HG03521 (cell line): ENCODE data around the gene FAM184B.
"Not testable (repeated sequence)": the region's sequence is repeated elsewhere in the genome, so short reads cannot be mapped to it uniquely, and the experiment has no call there.

Experiments
- ATAC-seq: cut with Tn5 transposase; IDR thresholded peaks from one replicate; pipeline ENCODE4 v1.9.1; 2021; ENCODE audit warnings: mild to moderate bottlenecking, moderate library complexity; ENCODE audit not compliant: unreplicated experiment

Gene FAM184B

DNA sequence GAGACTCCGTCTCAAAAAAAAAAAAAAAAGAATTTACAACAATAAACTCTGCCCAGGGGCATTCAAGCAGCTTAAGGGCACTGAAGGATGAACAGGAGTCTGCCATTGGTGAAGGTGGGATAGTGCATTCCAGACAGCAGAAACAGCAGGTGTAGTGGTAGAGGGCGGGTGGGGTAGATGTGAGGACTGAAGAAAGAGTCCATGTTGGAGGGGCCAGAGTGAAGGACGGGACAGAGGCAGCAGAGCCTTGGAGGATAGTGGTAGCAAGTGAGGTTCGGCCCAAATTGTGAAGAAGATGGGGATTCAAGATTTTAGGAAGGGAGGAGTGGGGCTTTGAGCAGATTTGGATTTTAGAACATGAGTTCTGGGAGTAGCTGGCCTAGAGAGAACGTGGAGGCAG is 91.3 kb downstream of the FAM184B start:
- no peak for ATAC-seq

DNA sequence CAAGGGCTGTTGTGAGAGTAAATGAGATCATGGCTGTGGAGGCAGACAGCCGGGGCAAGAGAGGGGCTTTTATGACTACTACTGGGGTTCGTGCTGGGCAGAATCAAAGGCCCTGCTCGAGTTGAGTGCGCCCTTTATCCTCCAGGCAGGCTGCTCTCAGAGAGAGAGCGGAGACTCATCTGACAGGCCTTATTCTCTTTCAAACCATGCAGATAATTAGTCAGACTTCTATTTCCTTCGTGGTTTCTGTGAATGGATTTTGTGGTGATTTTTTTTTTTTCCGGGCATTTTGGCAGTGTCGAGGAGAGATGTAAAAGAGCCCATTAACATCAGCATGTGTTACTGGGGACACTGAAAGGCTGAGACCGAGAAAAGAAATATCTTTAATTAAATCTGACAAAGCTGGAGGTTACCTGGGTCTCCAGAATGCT is 93.4 kb downstream of the FAM184B start:
- no peak for ATAC-seq

DNA sequence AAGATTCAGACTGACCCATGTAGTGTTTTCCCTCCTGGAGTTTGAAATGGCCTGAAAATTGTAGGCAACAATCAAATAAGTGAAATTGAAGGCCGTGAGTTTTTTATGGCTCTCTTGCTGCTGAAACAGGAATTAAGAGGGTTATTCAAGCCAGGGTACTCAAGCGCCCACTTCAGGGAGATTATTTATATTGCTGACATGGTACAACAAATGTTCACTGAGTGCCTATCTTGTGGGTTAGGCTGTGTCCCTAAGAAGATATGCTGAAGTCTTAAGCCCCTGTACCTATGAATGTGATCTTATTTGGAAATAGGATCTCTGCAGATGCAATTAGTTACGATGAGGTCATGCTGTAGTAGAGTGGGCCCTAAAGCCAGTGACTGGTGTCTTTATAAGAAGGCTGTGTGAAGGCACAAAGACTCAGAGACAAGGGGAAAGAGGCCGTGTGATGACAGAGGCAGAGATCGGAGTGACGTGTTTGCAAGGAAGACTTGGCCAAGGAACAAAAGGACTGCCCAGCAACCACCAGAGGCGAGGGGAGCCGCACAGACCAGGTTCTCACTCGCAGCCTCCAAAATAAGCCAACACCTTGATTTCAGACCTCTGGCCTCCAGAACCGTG is 94.1 kb downstream of the FAM184B start:
- ATAC-seq = no peak

DNA sequence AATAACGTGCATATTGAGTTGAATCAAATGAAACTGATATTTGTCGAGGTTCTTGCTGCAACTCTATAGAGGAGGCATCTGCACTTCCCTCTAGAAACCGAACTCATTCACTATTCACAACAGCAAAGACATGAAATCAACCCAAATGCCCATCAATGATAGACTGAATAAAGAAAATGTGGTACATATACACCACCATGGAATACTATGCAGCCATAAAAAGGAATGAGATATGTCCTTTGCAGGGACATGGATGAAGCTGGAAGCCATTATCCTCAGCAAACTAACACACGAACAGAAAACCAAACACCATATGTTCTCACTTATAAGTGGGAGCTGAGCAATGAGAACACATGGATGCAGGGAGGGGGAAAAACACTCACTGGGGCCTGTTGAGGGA is 96.8 kb downstream of the FAM184B start:
- not testable (repeated sequence) for ATAC-seq

DNA sequence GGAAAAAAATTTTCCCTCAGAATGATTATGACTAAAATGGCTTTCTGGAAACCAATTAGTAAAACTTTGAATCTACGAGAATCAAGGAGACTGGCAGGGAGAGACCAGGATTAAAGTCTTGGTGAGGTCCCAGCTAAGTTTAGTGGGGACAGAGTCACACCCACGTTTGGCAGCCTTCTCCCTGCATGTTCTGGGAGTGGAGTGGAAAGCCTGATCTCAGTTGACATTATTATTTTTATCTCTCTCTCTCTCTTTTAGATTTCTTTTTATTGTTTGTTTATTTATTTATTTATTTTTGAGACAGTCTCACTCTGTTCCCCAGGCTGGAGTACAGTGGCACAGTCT is 99.2 kb downstream of the FAM184B start:
- no peak for ATAC-seq

DNA sequence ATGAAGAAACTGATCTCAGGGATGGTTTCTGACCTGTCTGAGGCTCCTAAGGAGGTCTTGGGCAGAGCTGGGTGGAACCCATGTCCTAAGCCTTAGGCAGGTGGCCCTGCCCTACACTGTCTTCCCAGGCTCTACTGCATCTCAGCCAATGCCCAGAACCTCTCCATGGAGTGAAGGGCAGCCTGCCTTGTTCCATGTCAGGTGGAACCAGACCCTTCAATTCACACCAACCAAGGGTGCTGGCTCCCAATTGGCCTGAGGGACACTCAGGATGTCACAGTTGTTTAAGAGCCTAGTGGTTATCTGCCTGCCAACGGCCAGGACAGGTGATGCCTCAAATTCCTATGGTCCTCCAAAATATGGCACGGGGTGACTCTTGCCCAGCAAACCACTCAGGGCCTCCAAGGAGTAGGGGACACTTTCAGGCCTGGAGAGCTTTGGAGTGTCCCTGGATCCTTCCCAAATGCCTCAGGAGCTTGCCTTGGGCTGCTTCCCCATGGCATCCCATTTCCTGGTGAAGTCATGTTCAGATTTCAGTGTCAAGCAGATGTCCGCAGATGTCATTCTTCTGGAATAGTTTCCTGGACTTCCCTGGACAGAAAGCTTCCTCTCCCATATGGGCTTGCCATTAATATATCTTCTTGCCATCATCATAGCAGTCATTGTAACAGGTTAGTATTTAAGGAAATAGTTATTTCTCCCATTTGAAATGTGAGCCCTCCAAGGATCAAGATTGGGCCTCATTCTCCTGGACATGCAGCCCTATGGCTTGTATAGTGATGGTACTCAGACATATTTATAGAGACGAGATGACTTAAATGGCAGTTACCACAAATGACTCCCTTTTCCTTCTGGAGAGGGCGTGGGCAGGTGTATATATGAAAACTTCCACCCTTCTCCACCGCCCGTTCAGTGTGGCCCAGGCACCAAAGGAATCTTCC is 99.9 kb downstream of the FAM184B start:
- ATAC-seq = no peak

DNA sequence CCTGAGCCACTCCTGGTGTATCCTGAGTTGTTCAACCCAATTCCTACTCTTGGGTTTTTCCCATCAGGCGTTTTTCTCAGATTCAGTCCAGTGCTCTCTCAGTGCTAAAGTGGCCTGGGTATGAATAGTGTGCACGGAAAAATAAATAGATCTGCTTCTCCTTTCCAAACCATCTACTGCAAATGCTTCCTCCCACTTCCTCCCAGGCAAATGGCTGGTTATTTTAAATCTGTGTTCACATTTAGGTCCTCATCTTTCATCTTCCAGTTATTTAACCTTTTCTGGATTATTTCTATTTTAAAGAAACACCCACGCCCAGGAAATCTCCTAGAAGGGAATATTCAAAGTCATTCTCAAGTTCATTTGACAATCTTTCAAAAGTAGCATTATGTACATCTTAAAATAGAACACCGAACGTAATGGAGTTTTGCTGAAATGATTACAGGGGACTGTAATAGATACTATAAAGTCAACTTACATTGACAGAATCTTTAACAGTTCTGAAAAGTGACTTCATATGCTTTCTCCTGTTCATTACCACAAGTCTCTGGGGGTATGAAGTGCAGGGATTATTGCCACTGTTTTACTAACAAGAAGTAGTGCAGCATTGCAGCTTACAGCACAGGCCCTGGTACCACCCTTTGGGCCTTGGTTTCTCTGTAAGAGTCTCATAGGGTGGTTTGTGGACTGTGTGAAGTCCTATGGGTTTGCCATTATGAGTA is 100.7 kb downstream of the FAM184B start:
- no peak for ATAC-seq

DNA sequence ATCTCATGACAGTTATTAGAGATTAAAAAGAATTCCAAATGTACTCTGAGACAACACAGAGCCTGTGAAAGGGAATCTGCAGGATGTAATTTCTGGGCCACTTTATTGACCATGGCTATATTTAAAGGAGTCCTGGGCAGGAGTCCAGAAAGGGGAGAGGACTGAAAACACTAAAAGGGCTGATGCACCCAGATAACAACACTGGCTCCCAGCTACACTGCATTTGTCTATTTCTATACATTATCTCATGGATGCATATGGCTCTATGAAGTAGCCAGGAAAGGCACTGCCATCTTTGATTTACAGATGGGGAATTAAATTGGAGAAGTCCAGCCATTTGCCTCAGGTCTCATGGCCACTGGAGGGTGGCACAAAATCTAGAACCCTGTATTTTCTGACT is 111.0 kb downstream of the FAM184B start:
- ATAC-seq = no peak

DNA sequence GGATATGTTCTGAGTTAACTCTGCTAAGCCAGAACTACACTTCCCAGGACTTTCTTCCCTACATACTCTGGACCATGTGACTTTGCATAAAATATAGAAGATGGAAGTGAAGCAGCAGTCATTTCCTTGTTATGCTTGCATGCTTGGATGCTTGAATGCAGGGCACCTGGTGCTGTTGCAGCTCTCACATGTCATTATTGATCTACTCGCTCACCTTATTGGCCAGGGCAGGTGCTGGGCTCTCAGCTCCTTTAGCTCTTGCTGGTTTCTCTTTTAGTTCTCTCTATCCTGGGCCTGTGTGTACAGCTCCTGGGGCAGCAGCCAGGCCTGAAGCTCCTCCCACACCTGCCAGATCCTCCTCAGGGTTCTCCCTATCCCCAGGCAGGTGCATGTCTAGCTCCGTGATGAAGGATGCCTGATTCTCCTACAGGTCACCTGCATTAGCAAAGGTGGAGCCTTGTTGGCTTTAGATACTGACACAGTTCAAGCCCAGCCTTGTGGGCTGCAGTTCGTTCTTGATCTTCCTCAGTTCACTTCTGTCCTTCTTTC is 113.7 kb downstream of the FAM184B start:
- no peak for ATAC-seq

DNA sequence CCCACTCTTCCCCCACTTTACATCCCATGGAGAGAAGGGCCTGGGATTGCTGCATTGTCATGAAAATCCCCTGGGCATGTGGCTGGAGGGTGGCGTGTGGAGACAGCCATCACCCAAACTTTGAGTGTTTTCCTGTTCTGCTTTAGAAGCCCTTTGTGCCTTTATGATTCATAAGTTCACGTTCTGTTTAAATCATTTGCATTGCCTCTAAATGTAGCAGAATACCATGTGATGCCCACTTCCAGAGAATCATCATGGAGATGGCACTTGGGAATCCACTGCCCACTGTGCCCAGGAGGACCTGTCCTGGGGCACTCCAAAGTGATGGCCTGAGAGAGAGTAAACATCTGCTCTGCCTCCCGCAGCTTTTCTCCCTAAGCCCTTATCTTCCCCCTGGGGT is 114.2 kb downstream of the FAM184B start:
- ATAC-seq = no peak

DNA sequence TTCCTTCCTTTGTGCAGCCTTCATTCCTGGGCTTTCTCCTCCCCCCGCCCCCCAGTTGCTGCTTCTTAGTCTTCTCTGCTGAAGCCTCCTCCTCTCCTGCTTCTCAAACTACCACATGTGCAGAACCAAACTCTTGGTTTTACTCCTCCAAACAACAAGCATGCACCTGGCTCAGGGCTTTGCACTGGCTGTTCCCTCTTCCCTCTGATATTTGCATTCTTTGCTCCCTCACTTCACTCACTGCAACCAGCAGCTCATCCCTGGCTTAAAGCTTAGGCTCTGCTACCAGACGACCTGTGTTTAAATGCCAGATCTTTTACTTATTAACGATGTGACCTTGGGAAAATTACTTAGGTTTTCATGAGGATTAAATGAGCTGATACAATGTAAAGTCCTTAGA is 115.6 kb downstream of the FAM184B start:
- no peak for ATAC-seq

DNA sequence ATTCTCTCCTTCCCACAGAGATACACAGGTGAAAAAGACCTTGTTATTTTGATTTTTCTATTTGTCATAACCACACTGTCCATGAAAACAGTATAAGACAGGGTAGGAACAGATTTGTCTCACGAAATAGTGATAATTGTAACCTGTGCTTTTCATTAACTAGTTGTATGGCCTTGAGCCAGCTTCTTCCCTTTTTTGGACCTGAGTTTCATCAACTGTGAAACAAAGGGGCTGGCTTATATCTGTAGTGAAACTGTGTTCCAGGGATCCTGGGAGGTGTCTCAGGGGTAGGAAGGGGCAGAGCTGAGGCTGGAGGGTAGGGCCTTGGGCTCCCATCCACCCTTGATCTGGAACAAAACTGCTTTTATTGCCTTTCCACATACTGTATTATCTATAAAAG is 116.1 kb downstream of the FAM184B start:
- no peak for ATAC-seq

DNA sequence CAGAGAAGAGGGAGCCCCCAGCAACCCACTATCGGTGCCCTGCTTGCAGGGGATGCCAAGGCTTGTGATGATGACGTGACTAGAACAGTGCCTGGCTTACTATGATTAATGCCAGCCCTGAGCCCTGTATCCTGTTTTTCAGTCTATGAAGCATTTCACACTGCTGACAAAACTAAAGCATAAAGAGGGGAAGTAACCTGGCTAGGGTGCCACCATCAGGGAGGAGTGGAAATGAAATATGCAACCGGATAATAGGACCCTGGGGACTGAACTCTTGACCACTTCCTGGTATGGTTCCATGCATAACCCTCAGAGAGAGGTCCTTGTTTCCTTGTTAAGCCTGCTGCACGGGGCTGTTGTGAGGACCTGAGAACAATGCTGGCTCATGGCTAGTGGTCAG is 116.7 kb downstream of the FAM184B start:
- ATAC-seq = peak; percentile 83

DNA sequence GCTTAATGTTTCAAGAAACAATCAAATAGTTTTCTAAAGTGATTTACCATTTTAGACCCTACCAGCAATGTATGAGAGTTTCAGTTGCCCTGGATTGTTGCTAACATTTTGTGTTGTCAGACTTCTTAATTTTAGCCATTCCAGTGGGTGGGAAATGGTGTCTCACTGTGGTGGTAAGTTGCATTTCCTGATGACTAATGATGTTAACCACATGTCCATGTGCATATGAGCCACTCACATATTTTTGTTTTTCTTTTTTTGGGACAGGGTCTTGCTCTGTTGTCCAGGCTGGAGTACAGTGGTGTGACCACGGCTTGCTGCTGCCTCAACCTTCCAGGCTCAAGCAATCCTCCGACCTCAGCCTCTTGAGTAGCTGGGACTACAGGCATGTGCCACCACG is 118.7 kb downstream of the FAM184B start:
- no peak for ATAC-seq

DNA sequence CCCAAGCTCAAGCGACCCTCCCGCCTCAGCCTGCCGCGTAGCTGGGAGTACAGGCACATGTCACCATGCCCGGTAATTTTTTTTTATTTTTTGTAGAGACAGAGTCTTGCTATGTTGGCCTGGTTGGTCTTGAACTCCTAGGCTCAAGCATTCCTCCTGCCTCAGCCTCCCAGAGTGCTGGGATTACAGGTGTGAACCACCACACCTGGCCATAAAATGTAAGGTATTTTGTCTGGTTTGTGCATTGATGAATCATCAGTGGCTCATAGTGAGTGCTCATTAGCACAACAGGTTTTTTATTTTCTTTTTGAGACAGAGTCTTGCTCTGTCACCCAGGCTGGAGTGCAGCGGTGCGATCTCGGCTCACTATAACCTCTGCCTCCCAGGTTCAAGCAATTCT is 122.2 kb downstream of the FAM184B start:
- not testable (repeated sequence) for ATAC-seq

DNA sequence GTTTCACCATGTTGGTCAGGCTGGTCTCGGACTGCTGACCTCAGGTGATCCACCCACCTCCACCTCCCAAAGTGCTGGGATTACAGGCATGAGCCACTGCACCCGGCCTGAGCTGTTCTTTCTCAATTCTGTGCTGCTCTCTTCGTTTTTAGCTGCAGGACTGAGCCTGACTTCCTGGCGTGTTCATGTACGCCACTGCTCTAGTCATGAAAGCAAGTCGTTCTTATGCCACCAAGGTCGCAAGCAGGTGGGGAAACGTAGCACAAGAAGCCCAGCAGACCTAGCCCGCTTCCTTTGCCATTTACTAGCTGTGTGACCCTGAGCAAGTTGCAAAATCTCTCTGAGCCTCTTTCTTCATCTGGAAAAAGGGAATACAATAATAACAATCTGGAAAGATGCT is 123.6 kb downstream of the FAM184B start:
- ATAC-seq = no peak

DNA sequence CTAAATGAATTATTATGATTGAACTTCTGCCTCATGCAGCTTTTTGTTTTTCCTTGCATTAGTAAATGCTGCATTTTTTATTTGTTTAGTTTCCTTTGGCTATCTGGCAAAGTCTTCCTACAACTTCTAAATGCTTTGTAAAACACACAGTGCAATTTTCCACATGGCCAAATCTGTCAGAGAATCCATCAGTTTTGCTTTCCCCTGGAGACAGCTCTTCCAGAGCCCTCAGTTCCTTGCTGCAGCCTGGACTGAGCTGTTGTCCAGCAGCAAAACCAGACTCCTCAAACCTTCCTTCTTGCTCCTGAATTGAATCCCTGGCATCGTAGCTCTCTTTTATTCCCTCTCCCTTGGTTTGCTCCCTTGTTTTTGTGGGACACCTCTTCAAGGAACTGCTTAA is 124.3 kb downstream of the FAM184B start:
- no peak for ATAC-seq

DNA sequence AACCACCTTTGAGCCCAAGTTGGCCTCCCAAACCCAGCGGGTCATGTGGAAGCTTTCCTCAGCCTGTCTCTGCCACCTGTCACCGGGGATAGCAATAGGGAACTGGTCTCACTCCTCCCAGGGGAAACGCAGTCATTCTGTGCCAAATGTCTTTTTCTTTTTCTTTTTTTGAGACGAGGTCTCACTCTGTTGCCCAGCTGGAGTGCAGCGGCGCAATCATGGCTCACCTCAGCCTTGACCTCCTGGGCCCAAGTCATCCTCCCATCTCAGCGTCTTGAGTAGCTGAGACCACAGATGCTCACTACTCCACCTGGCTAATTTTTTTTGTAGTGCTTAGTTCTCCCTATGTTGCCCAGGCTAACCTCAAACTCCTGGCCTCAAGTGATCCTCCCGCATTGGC is 126.7 kb downstream of the FAM184B start:
- no peak for ATAC-seq

DNA sequence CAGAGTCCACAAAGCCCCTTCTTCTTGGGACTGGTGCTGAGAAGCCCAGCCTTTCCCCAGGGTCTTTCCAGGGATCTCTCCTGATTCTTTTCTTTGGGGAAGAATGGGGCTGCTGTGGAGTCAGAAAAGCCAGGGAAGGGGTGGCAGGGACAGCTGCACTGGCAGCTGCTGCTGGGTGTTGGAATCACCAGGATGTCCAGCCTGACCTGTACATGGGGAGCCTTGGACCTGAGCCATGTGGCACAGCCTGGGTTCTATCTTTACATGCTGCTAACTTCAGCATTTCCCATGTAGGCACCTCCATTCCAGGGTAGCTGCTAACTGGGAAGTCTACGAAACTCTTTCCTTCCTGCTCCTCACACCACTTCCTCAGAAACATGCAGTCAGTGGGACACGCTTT is 131.0 kb downstream of the FAM184B start:
- ATAC-seq = no peak

DNA sequence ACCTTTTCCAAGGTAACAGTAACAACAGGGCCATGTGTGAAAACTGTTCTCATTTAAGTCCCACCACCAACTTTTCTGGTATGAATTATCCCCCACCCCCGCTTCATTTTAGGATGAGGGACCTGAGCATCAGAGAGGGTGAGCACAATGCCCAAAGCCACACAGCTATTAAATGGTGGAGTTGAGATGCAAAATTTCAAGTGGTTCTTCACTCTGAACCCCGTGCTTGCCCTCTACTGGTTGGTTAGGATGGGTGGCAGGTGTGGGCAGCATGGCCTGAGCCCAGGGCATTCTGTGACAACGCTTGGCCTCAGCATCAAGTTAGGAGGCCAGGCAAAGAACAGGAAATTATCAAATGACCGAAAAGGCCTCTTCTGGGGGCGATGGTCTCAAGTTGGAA is 133.5 kb downstream of the FAM184B start:
- no peak for ATAC-seq

DNA sequence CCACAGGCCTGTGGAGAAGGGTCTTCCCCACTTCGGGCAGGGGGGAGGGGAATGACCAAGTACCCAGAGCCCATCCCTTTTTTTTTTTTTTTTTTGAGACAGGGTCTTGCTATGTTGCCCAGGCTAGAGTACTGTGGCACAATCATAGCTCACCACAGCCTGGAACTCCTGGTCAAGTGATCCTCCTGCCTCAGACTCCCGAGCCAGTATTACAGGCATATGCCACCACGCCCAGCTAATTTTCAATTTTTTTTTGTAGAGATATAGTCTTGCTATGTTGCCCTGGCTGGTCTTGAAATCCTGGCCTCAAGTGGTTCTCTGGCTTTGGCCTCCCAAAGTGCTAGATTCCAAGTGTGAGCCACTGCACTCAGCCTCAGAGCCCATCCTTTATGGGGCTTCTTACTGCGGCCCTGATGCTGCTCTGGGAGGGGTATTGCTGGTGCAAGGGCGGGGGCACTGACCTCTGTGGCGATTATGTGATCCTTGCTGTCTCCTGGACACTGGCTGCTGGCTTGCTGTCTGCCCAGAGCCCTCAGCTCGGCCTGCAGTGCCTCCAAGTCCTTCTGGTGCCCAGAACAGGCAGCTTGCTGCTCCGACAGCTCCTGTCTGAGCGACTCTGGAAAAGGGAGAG is 134.1 kb downstream of the FAM184B start:
- ATAC-seq = no peak
